ENCODE data around the gene CENPH.

- no peak for TF ChIP-seq CTCF (IDR thresholded peaks at IDR 0.05; ENCODE audit: poor library complexity, severe bottlenecking)
- no peak for TF ChIP-seq RAD21 (conservative IDR thresholded peaks at IDR 0.05)
- TF ChIP-seq SMC3 (conservative IDR thresholded peaks at IDR 0.05; ENCODE audit: poor library complexity), result no peak
- TF ChIP-seq EZH2 (IDR thresholded peaks at IDR 0.05; ENCODE audit: borderline replicate concordance, insufficient read depth, low read length, poor library complexity, severe bottlenecking), result no peak
Measured at GRCh38 chr5:69148981-69149675, 40.3 kb upstream of the CENPH start.
